ENCODE results near the gene OR2Y1. TPM values are rescaled to one million over a fixed set of nuclear protein-coding genes. Genes with fewer than 3 reads are reported as not detected.

OR2Y1 gene
- total RNA-seq (2022; extraction: Qiagen RNA extraction; ENCODE audit: low read depth), result not detected in 5 replicates

GRCh38 chr5:180739958-180740357 lies at the start of gene OR2Y1:
Gene OR2Y1 (minus strand): TSS chr5:180740058. CDS start chr5:180740058, 0 bp downstream.

Other genes starting within 250 kb of the OR2Y1 start
- 18.3 to 27.3 TPM (median 25.1 TPM) in 5 replicates for gene CNOT6, start 245.7 kb downstream of the OR2Y1 start, total RNA-seq (2022; extraction: Qiagen RNA extraction; ENCODE audit: low read depth)
- gene SCGB3A1, start 148.6 kb downstream of the OR2Y1 start, total RNA-seq (2022; extraction: Qiagen RNA extraction; ENCODE audit: low read depth), result not detected in 5 replicates
- 2.2 to 4.4 TPM (median 3.3 TPM) in 5 replicates for gene FLT4, start 90.5 kb downstream of the OR2Y1 start, total RNA-seq (2022; extraction: Qiagen RNA extraction; ENCODE audit: low read depth)
- gene MGAT1, start 62.7 kb upstream of the OR2Y1 start, total RNA-seq (2022; extraction: Qiagen RNA extraction; ENCODE audit: low read depth), result 73.8 to 91.2 TPM (median 84.3 TPM) in 5 replicates
- 7.4 to 12.0 TPM (median 10.1 TPM) in 5 replicates for gene ZFP62, start 121.2 kb upstream of the OR2Y1 start, total RNA-seq (2022; extraction: Qiagen RNA extraction; ENCODE audit: low read depth)
- not detected in 5 replicates for gene BTNL8, start 159.1 kb upstream of the OR2Y1 start, total RNA-seq (2022; extraction: Qiagen RNA extraction; ENCODE audit: low read depth)
- gene BTNL3, start 248.8 kb upstream of the OR2Y1 start, total RNA-seq (2022; extraction: Qiagen RNA extraction; ENCODE audit: low read depth), result not detected in 5 replicates

Data from A549 treated with DMSO at 1 μM for 4 hours (cell line).